H1 (cell line): ENCODE data around the gene SLIT3. TPM values are rescaled to one million over a fixed set of nuclear protein-coding genes. Genes with fewer than 3 reads are reported as not detected.

Source experiments
- CHD7 ChIP-seq: fragments of 300-600 bp; sonication (generic); IDR thresholded peaks from 2 replicates; pipeline ENCODE4 v1.7.1; 2012; ENCODE audit warnings: low read length, moderate library complexity, mild to moderate bottlenecking, inconsistent platforms; ENCODE audit not compliant: insufficient replicate concordance
- CREB1 ChIP-seq: IDR thresholded peaks from 2 replicates; pipeline ENCODE4 v1.6.1; 2012; ENCODE audit warnings: inconsistent platforms
- CTCF ChIP-seq, 3 experiments: IDR thresholded peaks; 1 replicate in 2 of 3; 2 replicates in 1 of 3; pipeline versions ENCODE4 v1.5.1 to v1.6.1; 2011; ENCODE audit warnings: low read length in 3 of 3, mild to moderate bottlenecking in 3 of 3, inconsistent platforms in 2 of 3, low read depth in 1 of 3, moderate library complexity in 1 of 3; ENCODE audit not compliant: insufficient read depth in 1 of 3; ENCODE audit errors: control extremely low read depth in 1 of 3
- EZH2 ChIP-seq: fragments of 200-600 bp; sonication (generic); IDR thresholded peaks from 2 replicates; pipeline ENCODE4 v1.7.1; 2012; ENCODE audit warnings: low read depth, mild to moderate bottlenecking, moderate library complexity, low read length, inconsistent platforms; ENCODE audit not compliant: severe bottlenecking
- HDAC6 ChIP-seq: IDR thresholded peaks from one replicate; pipeline ENCODE4 v1.7.1; 2012; ENCODE audit warnings: low read depth, mild to moderate bottlenecking, inconsistent platforms, low read length, moderate library complexity
- JUN ChIP-seq: IDR thresholded peaks from 2 replicates; pipeline ENCODE4 v1.6.1; 2011; ENCODE audit warnings: low read depth, mild to moderate bottlenecking, improper control_type of control experiment, low read length
- RAD21 ChIP-seq, 2 experiments: IDR thresholded peaks in 1 of 2; conservative IDR thresholded peaks in 1 of 2; 2 replicates each; pipeline ENCODE4 v1.6.1; 2011; ENCODE audit warnings: low read depth in 2 of 2, low read length in 2 of 2, improper control_type of control experiment in 1 of 2, inconsistent platforms in 1 of 2, mild to moderate bottlenecking in 1 of 2, moderate library complexity in 1 of 2
- SP2 ChIP-seq: IDR thresholded peaks from 2 replicates; pipeline ENCODE4 v1.6.1; 2012; ENCODE audit warnings: mild to moderate bottlenecking, low read length, inconsistent platforms
- TCF12 ChIP-seq: IDR thresholded peaks from 2 replicates; pipeline ENCODE4 v1.6.1; 2011; ENCODE audit warnings: low read depth, mild to moderate bottlenecking, low read length
- polyA plus RNA-seq, 7 experiments: library from polyadenylated mRNA; depleted of rRNA in 3 of 7; stranded (reverse) in 5 of 7; unstranded in 2 of 7; fragments of >200 nt in 5 of 7; fragments of 200-250 nt in 2 of 7; gene quantifications; 1 replicate in 5 of 7; 2 replicates in 1 of 7; 4 replicates in 1 of 7; pipeline versions ENCODE4 v1.2.1 to v1.2.3, GENCODE V29; 2011 to 2013; ENCODE audit warnings: missing spikeins in 2 of 7, mixed read lengths in 2 of 7
- total RNA-seq: library from RNA; stranded (reverse); fragmentation: NEBNext Ultra II Directional; extraction: Animal tissue kit (Norgen Biotek cat#: 25700); gene quantifications from 2 replicates; pipeline ENCODE4 v1.2.1, GENCODE V29; 2021

Gene SLIT3
- total and polyA plus RNA-seq, 2 of the 8 experiments (the other 6 are each of a cell fraction or from before 2014, with no cell fraction given) = 1.1 to 1.2 TPM

GRCh38 chr5:168903061-168903460 is 397.9 kb downstream of the SLIT3 start (continued):
- TF ChIP-seq CHD7 (no peak), SP2 (no peak), JUN (no peak), RAD21 (IDR thresholded peaks at IDR 0.05 in 1 of 2, conservative IDR thresholded peaks at IDR 0.05 in 1 of 2; ENCODE audit: low read depth in 2 of 2, low read length in 2 of 2) (no peak), TCF12 (no peak), EZH2 (no peak), CTCF (IDR thresholded peaks at IDR 0.05; ENCODE audit: control extremely low read depth in 1 of 3, insufficient read depth in 1 of 3, low read depth in 1 of 3, low read length in 3 of 3) (no peak), HDAC6 (no peak), CREB1 (no peak)
